HEK293 (cell line): ENCODE data around the gene CNPY1.

Source experiments
- KLF16 ChIP-seq: fragments of 450-650 bp; formaldehyde crosslinking; IDR thresholded peaks from 2 replicates; pipeline ENCODE4 v1.5.1; 2017; ENCODE audit warnings: missing biosample characterization, missing genetic modification characterization
- OSR2 ChIP-seq: fragments of 450-650 bp; formaldehyde crosslinking; IDR thresholded peaks from 2 replicates; pipeline ENCODE4 v1.5.1; 2016; ENCODE audit warnings: missing biosample characterization, missing genetic modification characterization
- ZBTB17 ChIP-seq: fragments of 450-650 bp; formaldehyde crosslinking; IDR thresholded peaks from 2 replicates; pipeline ENCODE4 v1.5.1; 2016; ENCODE audit warnings: missing biosample characterization, missing genetic modification characterization
- ZIC2 ChIP-seq: fragments of 450-650 bp; formaldehyde crosslinking; IDR thresholded peaks from 2 replicates; pipeline ENCODE4 v1.5.1; 2016; ENCODE audit warnings: missing biosample characterization, missing genetic modification characterization
- ZNF169 ChIP-seq: fragments of 450-650 bp; formaldehyde crosslinking; IDR thresholded peaks from 2 replicates; pipeline ENCODE4 v1.5.1; 2016; ENCODE audit warnings: missing biosample characterization, missing genetic modification characterization
- ZNF214 ChIP-seq: fragments of 450-650 bp; formaldehyde crosslinking; IDR thresholded peaks from 2 replicates; pipeline ENCODE4 v1.5.1; 2017; ENCODE audit warnings: missing biosample characterization, mild to moderate bottlenecking, missing genetic modification characterization, borderline replicate concordance
- ZNF341 ChIP-seq: fragments of 450-650 bp; formaldehyde crosslinking; IDR thresholded peaks from 2 replicates; pipeline ENCODE4; 2016; ENCODE audit warnings: low read depth, missing biosample characterization, missing genetic modification characterization
- ZNF391 ChIP-seq: fragments of 450-650 bp; formaldehyde crosslinking; IDR thresholded peaks from 2 replicates; pipeline ENCODE4 v1.5.1; 2016; ENCODE audit warnings: low read depth, missing biosample characterization, missing genetic modification characterization, borderline replicate concordance
- ZNF510 ChIP-seq: fragments of 450-650 bp; formaldehyde crosslinking; IDR thresholded peaks from 2 replicates; pipeline ENCODE4 v1.5.1; 2018; ENCODE audit warnings: mild to moderate bottlenecking, missing genetic modification characterization, missing biosample characterization; ENCODE audit not compliant: insufficient replicate concordance
- ZNF544 ChIP-seq: fragments of 450-650 bp; formaldehyde crosslinking; IDR thresholded peaks from 2 replicates; pipeline ENCODE4 v1.5.0; 2017; ENCODE audit warnings: missing biosample characterization, missing genetic modification characterization
- ZNF548 ChIP-seq: fragments of 450-650 bp; formaldehyde crosslinking; IDR thresholded peaks from 2 replicates; pipeline ENCODE4 v1.5.1; 2016; ENCODE audit warnings: missing biosample characterization, missing genetic modification characterization
- ZNF549 ChIP-seq: fragments of 450-650 bp; IDR thresholded peaks from 2 replicates; pipeline ENCODE4 v1.5.1; 2018; ENCODE audit warnings: missing biosample characterization, missing genetic modification characterization, mild to moderate bottlenecking, inconsistent platforms, moderate library complexity
- ZNF571 ChIP-seq: fragments of 450-650 bp; formaldehyde crosslinking; IDR thresholded peaks from 2 replicates; pipeline ENCODE4 v1.5.0; 2017; ENCODE audit warnings: missing biosample characterization, missing genetic modification characterization
- ZNF596 ChIP-seq: fragments of 450-650 bp; IDR thresholded peaks from 2 replicates; pipeline ENCODE4 v1.5.0; 2018; ENCODE audit warnings: missing biosample characterization, mild to moderate bottlenecking, missing genetic modification characterization, moderate library complexity
- TF ChIP-seq, protein P1 (sequence below): fragments of 450-650 bp; formaldehyde crosslinking; IDR thresholded peaks from 2 replicates; pipeline ENCODE4 v1.5.1; 2016; ENCODE audit warnings: missing biosample characterization, missing genetic modification characterization, borderline replicate concordance
- TF ChIP-seq, protein P2 (sequence below): fragments of 450-650 bp; formaldehyde crosslinking; IDR thresholded peaks from 2 replicates; pipeline ENCODE4 v1.5.1; 2017; ENCODE audit warnings: missing biosample characterization, missing genetic modification characterization
- TF ChIP-seq, protein P3 (sequence below): fragments of 450-650 bp; formaldehyde crosslinking; IDR thresholded peaks from 2 replicates; pipeline ENCODE4 v1.5.1; 2016; ENCODE audit warnings: missing biosample characterization, missing genetic modification characterization
- TF ChIP-seq, protein P4 (sequence below): fragments of 450-650 bp; formaldehyde crosslinking; IDR thresholded peaks from 2 replicates; pipeline ENCODE4 v1.5.1; 2016; ENCODE audit warnings: missing biosample characterization, missing genetic modification characterization
- TF ChIP-seq, protein P5 (sequence below): fragments of 450-650 bp; formaldehyde crosslinking; IDR thresholded peaks from 2 replicates; pipeline ENCODE4 v1.5.1; 2016; ENCODE audit warnings: missing biosample characterization, missing genetic modification characterization
- TF ChIP-seq, protein P6 (sequence below): fragments of 450-650 bp; IDR thresholded peaks from 2 replicates; pipeline ENCODE4 v1.5.1; 2018; ENCODE audit warnings: missing biosample characterization, mild to moderate bottlenecking, missing genetic modification characterization
- TF ChIP-seq, protein P7 (sequence below): fragments of 450-650 bp; formaldehyde crosslinking; IDR thresholded peaks from 2 replicates; pipeline ENCODE4 v1.5.1; 2016; ENCODE audit warnings: missing biosample characterization, missing genetic modification characterization, borderline replicate concordance
- TF ChIP-seq, protein P8 (sequence below): fragments of 450-650 bp; formaldehyde crosslinking; IDR thresholded peaks from 2 replicates; pipeline ENCODE4 v1.5.1; 2017; ENCODE audit warnings: missing biosample characterization, missing genetic modification characterization

Gene CNPY1

DNA sequence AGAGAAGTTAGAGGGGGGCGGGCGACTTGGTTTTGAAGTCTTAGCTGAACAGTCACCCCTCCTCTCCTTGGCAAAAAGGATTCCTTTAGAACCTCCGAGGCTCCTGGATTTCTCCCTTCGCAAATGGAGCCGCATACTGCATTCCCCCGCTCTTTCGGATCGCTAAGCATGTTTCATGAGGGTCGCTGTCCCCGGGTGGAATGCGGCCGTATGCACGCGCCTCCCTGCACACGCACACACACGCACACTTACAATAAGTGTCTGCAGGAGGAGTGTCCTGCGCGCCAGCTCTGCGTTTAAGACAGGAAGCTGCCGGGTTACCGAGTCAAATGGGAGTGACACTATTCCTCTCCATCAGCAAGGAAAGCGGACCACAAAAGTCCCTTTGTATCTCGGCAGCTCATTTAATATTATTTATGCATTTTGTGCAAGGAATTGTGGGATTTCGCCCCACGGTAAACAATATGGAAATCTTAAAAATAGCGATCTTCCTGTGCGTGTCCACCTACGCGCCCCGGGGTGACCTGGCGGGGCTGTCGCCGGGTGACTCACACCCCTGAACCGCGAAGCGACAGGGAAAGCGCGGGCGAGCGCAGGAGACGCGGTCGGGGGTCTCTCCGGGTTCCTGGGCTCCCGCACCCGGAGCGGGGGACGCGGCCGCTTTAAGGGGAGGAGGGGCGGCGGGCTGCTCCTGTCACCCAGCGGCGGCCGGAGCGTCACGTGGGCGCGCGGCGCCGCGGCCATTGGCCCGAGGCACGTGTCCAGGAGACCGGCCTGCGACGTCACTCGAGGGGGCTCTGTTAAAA lies 89.4 kb downstream of the CNPY1 start (continued):
- TF ChIP-seq, protein P1, sequence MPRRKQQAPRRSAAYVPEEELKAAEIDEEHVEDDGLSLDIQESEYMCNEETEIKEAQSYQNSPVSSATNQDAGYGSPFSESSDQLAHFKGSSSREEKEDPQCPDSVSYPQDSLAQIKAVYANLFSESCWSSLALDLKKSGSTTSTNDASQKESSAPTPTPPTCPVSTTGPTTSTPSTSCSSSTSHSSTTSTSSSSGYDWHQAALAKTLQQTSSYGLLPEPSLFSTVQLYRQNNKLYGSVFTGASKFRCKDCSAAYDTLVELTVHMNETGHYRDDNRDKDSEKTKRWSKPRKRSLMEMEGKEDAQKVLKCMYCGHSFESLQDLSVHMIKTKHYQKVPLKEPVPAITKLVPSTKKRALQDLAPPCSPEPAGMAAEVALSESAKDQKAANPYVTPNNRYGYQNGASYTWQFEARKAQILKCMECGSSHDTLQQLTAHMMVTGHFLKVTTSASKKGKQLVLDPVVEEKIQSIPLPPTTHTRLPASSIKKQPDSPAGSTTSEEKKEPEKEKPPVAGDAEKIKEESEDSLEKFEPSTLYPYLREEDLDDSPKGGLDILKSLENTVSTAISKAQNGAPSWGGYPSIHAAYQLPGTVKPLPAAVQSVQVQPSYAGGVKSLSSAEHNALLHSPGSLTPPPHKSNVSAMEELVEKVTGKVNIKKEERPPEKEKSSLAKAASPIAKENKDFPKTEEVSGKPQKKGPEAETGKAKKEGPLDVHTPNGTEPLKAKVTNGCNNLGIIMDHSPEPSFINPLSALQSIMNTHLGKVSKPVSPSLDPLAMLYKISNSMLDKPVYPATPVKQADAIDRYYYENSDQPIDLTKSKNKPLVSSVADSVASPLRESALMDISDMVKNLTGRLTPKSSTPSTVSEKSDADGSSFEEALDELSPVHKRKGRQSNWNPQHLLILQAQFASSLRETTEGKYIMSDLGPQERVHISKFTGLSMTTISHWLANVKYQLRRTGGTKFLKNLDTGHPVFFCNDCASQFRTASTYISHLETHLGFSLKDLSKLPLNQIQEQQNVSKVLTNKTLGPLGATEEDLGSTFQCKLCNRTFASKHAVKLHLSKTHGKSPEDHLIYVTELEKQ (tag by site-specific recombination) = no peak
- TF ChIP-seq, protein P2, sequence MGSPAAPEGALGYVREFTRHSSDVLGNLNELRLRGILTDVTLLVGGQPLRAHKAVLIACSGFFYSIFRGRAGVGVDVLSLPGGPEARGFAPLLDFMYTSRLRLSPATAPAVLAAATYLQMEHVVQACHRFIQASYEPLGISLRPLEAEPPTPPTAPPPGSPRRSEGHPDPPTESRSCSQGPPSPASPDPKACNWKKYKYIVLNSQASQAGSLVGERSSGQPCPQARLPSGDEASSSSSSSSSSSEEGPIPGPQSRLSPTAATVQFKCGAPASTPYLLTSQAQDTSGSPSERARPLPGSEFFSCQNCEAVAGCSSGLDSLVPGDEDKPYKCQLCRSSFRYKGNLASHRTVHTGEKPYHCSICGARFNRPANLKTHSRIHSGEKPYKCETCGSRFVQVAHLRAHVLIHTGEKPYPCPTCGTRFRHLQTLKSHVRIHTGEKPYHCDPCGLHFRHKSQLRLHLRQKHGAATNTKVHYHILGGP = no peak
- TF ChIP-seq, protein P3, sequence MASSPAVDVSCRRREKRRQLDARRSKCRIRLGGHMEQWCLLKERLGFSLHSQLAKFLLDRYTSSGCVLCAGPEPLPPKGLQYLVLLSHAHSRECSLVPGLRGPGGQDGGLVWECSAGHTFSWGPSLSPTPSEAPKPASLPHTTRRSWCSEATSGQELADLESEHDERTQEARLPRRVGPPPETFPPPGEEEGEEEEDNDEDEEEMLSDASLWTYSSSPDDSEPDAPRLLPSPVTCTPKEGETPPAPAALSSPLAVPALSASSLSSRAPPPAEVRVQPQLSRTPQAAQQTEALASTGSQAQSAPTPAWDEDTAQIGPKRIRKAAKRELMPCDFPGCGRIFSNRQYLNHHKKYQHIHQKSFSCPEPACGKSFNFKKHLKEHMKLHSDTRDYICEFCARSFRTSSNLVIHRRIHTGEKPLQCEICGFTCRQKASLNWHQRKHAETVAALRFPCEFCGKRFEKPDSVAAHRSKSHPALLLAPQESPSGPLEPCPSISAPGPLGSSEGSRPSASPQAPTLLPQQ (tag by site-specific recombination) = peak; percentile 100
- TF ChIP-seq ZNF571 (tag by site-specific recombination) (no peak), OSR2 (tag by site-specific recombination) (peak; percentile 70), KLF16 (tag by site-specific recombination) (no peak), ZNF544 (tag by site-specific recombination) (no peak), ZBTB17 (tag by site-specific recombination) (peak; percentile 69; the same call in 1 of the 2 replicates), ZIC2 (tag by site-specific recombination) (peak; percentile 73), ZNF596 (tag by site-specific recombination) (0 out of 2 replicates have a peak, but pooled peaks have one; percentile 7), ZNF549 (no peak), ZNF214 (tag by site-specific recombination) (no peak), ZNF341 (peak; percentile 51), ZNF169 (tag by site-specific recombination) (no peak), ZNF510 (tag by site-specific recombination) (no peak), ZNF548 (tag by site-specific recombination) (no peak), ZNF391 (tag by site-specific recombination) (no peak; the same call in 1 of the 2 replicates)
- TF ChIP-seq, protein P4, sequence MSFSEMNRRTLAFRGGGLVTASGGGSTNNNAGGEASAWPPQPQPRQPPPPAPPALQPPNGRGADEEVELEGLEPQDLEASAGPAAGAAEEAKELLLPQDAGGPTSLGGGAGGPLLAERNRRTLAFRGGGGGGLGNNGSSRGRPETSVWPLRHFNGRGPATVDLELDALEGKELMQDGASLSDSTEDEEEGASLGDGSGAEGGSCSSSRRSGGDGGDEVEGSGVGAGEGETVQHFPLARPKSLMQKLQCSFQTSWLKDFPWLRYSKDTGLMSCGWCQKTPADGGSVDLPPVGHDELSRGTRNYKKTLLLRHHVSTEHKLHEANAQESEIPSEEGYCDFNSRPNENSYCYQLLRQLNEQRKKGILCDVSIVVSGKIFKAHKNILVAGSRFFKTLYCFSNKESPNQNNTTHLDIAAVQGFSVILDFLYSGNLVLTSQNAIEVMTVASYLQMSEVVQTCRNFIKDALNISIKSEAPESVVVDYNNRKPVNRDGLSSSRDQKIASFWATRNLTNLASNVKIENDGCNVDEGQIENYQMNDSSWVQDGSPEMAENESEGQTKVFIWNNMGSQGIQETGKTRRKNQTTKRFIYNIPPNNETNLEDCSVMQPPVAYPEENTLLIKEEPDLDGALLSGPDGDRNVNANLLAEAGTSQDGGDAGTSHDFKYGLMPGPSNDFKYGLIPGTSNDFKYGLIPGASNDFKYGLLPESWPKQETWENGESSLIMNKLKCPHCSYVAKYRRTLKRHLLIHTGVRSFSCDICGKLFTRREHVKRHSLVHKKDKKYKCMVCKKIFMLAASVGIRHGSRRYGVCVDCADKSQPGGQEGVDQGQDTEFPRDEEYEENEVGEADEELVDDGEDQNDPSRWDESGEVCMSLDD (tag by site-specific recombination) = 0 out of 2 replicates have a peak, but pooled peaks have one; percentile 26
- TF ChIP-seq, protein P5, sequence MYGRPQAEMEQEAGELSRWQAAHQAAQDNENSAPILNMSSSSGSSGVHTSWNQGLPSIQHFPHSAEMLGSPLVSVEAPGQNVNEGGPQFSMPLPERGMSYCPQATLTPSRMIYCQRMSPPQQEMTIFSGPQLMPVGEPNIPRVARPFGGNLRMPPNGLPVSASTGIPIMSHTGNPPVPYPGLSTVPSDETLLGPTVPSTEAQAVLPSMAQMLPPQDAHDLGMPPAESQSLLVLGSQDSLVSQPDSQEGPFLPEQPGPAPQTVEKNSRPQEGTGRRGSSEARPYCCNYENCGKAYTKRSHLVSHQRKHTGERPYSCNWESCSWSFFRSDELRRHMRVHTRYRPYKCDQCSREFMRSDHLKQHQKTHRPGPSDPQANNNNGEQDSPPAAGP = peak; percentile 42; the same call in 1 of the 2 replicates
- TF ChIP-seq, protein P6, sequence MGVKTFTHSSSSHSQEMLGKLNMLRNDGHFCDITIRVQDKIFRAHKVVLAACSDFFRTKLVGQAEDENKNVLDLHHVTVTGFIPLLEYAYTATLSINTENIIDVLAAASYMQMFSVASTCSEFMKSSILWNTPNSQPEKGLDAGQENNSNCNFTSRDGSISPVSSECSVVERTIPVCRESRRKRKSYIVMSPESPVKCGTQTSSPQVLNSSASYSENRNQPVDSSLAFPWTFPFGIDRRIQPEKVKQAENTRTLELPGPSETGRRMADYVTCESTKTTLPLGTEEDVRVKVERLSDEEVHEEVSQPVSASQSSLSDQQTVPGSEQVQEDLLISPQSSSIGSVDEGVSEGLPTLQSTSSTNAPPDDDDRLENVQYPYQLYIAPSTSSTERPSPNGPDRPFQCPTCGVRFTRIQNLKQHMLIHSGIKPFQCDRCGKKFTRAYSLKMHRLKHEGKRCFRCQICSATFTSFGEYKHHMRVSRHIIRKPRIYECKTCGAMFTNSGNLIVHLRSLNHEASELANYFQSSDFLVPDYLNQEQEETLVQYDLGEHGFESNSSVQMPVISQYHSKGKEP = no peak; the same call in 1 of the 2 replicates
- TF ChIP-seq, protein P7, sequence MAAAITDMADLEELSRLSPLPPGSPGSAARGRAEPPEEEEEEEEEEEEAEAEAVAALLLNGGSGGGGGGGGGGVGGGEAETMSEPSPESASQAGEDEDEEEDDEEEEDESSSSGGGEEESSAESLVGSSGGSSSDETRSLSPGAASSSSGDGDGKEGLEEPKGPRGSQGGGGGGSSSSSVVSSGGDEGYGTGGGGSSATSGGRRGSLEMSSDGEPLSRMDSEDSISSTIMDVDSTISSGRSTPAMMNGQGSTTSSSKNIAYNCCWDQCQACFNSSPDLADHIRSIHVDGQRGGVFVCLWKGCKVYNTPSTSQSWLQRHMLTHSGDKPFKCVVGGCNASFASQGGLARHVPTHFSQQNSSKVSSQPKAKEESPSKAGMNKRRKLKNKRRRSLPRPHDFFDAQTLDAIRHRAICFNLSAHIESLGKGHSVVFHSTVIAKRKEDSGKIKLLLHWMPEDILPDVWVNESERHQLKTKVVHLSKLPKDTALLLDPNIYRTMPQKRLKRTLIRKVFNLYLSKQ (tag by site-specific recombination) = no peak
- TF ChIP-seq, protein P8, sequence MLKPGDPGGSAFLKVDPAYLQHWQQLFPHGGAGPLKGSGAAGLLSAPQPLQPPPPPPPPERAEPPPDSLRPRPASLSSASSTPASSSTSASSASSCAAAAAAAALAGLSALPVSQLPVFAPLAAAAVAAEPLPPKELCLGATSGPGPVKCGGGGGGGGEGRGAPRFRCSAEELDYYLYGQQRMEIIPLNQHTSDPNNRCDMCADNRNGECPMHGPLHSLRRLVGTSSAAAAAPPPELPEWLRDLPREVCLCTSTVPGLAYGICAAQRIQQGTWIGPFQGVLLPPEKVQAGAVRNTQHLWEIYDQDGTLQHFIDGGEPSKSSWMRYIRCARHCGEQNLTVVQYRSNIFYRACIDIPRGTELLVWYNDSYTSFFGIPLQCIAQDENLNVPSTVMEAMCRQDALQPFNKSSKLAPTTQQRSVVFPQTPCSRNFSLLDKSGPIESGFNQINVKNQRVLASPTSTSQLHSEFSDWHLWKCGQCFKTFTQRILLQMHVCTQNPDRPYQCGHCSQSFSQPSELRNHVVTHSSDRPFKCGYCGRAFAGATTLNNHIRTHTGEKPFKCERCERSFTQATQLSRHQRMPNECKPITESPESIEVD (tag by site-specific recombination) = no peak
